Spleen (tissue), 11 donors: ENCODE results near the gene HADHA. TPM values are rescaled to one million over a fixed set of nuclear protein-coding genes. Genes with fewer than 3 reads are reported as not detected.

Experiments
- DNase-seq: peaks from one replicate; pipeline ENCODE4 v3.0.0-alpha.2; 2020
- H3K27ac ChIP-seq, 8 donors: fragments of 200-600 bp; sonication (generic) in 7 of 8; 1 replicate in 4 of 8; 2 replicates in 4 of 8; pipeline versions ENCODE4 v1.5.0 to v1.8.0; 2016 to 2021; ENCODE audit warnings: inconsistent platforms in 4 of 8, mild to moderate bottlenecking in 4 of 8, moderate library complexity in 1 of 8
- H3K27me3 ChIP-seq, 7 donors: fragments of 200-600 bp; sonication (generic) in 6 of 7; replicated peaks in 1 of 7; 1 replicate in 4 of 7; 2 replicates in 3 of 7; pipeline versions ENCODE4 v1.5.0 to v1.8.0; 2016 to 2021; ENCODE audit warnings: inconsistent platforms in 3 of 7, mild to moderate bottlenecking in 1 of 7
- H3K36me3 ChIP-seq, 6 donors: fragments of 200-600 bp; sonication (generic) in 5 of 6; 1 replicate in 4 of 6; 2 replicates in 2 of 6; pipeline versions ENCODE4 v1.5.0 to v1.8.0; 2016 to 2021; ENCODE audit warnings: inconsistent platforms in 2 of 6
- H3K4me1 ChIP-seq, 6 donors: fragments of 200-600 bp; sonication (generic) in 5 of 6; 1 replicate in 3 of 6; 2 replicates in 3 of 6; pipeline versions ENCODE4 v1.5.0 to v1.8.0; 2016 to 2021; ENCODE audit warnings: inconsistent platforms in 3 of 6
- H3K4me3 ChIP-seq, 8 donors: fragments of 200-600 bp; sonication (generic) in 7 of 8; 1 replicate in 4 of 8; 2 replicates in 4 of 8; pipeline versions ENCODE4 v1.5.0 to v1.8.0; 2016 to 2021; ENCODE audit warnings: inconsistent platforms in 4 of 8, mild to moderate bottlenecking in 4 of 8, moderate library complexity in 2 of 8
- H3K9me3 ChIP-seq, 8 donors: fragments of 200-600 bp; sonication (generic) in 7 of 8; 1 replicate in 4 of 8; 2 replicates in 4 of 8; pipeline versions ENCODE4 v1.5.0 to v1.8.0; 2016 to 2021; ENCODE audit warnings: inconsistent platforms in 4 of 8
- CTCF ChIP-seq, 11 experiments: fragments of 200-600 bp in 7 of 11; fragments of 450-650 bp in 4 of 11; sonication (generic) in 4 of 11; IDR thresholded peaks in 8 of 11; conservative IDR thresholded peaks in 3 of 11; 1 replicate in 7 of 11; 2 replicates in 4 of 11; pipeline versions ENCODE4 v1.4.0 to v1.8.0; 2016 to 2021; ENCODE audit warnings: antibody characterized with exemption in 11 of 11, inconsistent platforms in 4 of 11, mild to moderate bottlenecking in 1 of 11
- POLR2A ChIP-seq, 3 donors: fragments of 450-650 bp; IDR thresholded peaks; one replicate each; pipeline ENCODE4 v1.5.1; 2017; ENCODE audit warnings: antibody characterized with exemption in 3 of 3, mild to moderate bottlenecking in 1 of 3
- POLR2AphosphoS5 ChIP-seq, 3 donors: sonication (generic); formaldehyde crosslinking; IDR thresholded peaks; one replicate each; pipeline ENCODE4 v1.5.1; 2017; ENCODE audit warnings: antibody characterized with exemption in 3 of 3
- WGBS, 5 donors: extraction: QIAGEN DNeasy Blood & Tissue Kit in 3 of 5; methylation state at CpG; one replicate each; pipeline versions ENCODE4 v1.1.5 to v1.1.7; 2013 to 2018; 5-methylcytosine and 5-hydroxymethylcytosine counted together
- intact Hi-C: fragments of 100-400 bp; cut with DNase I; formaldehyde crosslinking; loops from one replicate; pipeline ENCODE4 v1.15.0; 2023; ENCODE audit warnings: low total_unique reads
- polyA plus RNA-seq, 3 donors: library from polyadenylated mRNA; stranded (reverse); fragments of 200-250 nt; gene quantifications; one replicate each; pipeline ENCODE4 v1.2.1, GENCODE V29; 2013
- total RNA-seq, 7 donors: library from RNA; depleted of rRNA in 3 of 7; stranded (reverse); fragments of >200 nt in 3 of 7; fragmentation: NEBNext Ultra II Directional in 4 of 7; extraction: Animal tissue kit (Norgen Biotek cat#: 25700) in 4 of 7; gene quantifications; one replicate each; pipeline versions ENCODE4 v1.1.0 to v1.2.1, GENCODE V29; 2016 to 2021
- donor health status: healthy with polysubstance abuse.
- donor health status: DM: no; HTN: no; CAD: no; lungs with moderate emphysema.
- donor health status: DM: no; HTN: no; CAD: no.
- donor health status: Bipolar disorder and iron deficiency.
- donor health status: healthy.
- donor health status: DM: no; HTN: no; CAD: no.
- donor health status: DM: yes; HTN: yes; CAD: no.

The HADHA gene
- total and polyA plus RNA-seq, 10 donors = 49.6 to 134 (median 114) TPM

- Histone ChIP-seq H3K4me3 (peak overlapping the region in 6 of 8 donors; percentile 35 to 70 (median 44)), H3K36me3 (no peaks in the 10 kb centered on the region), H3K4me1 (peaks cover 5 to 33% (median 22%) of the 10 kb centered on the region in 6 donors), H3K9me3 (no peaks in the 10 kb centered on the region), H3K27ac (no peak overlapping the region), H3K27me3 (peaks cover 0 to 67% (median 35%) of the 10 kb centered on the region in 7 donors)
- intact Hi-C loops = no loop called here
- no peak for TF ChIP-seq POLR2A (IDR thresholded peaks at IDR 0.05)
- no peak for TF ChIP-seq POLR2AphosphoS5 (IDR thresholded peaks at IDR 0.05)
- no peak for TF ChIP-seq CTCF (IDR thresholded peaks at IDR 0.05 in 8 of 11, conservative IDR thresholded peaks at IDR 0.05 in 3 of 11)
- WGBS, 5 donors = 13 to 29% (median 28%) methylated on average over 29 to 46 of the region's 46 CpGs
- no peak for DNase-seq
These were observed 70.5 kb downstream of the HADHA start for GRCh38 chr2:26173776-26174482.

GRCh38 chr2:26172871-26173775 lies 71.3 kb downstream of the HADHA start, which contains the start of gene GAREM2:
Gene GAREM2, plus strand, starts transcription at chr2:26173088. Its CDS starts 133 bp downstream, at chr2:26173221.
- intact Hi-C loops = no loop called here
- no peak for DNase-seq
- H3K27me3 ChIP-seq = peaks cover 0 to 59% (median 29%) of the 10 kb centered on the region in 7 donors
- H3K9me3 ChIP-seq = no peaks in the 10 kb centered on the region
- WGBS, 5 donors = 1 to 4% (median 1%) methylated on average over 8 to 98 of the region's 102 CpGs
- no peaks in the 10 kb centered on the region for H3K36me3 ChIP-seq
- TF ChIP-seq POLR2AphosphoS5 (IDR thresholded peaks at IDR 0.05) (no peak), POLR2A (IDR thresholded peaks at IDR 0.05) (no peak), CTCF (IDR thresholded peaks at IDR 0.05 in 8 of 11, conservative IDR thresholded peaks at IDR 0.05 in 3 of 11) (no peak)
- H3K4me3 ChIP-seq = peak within 1 kb of the TSS in 7 of 8 donors; percentile 15 to 70 (median 44)
- peaks cover 5 to 27% (median 18%) of the 10 kb centered on the region in 6 donors for H3K4me1 ChIP-seq
- H3K27ac ChIP-seq = no peak within 1 kb of the TSS

- DNase-seq = no peak
- peaks cover 5 to 27% (median 17%) of the 10 kb centered on the region in 6 donors for H3K4me1 ChIP-seq
- H3K36me3 ChIP-seq = no peaks in the 10 kb centered on the region
- WGBS, 5 donors = 16 to 43% (median 27%) methylated on average over 22 to 56 of the region's 56 CpGs
- peaks cover 0 to 59% (median 29%) of the 10 kb centered on the region in 7 donors for H3K27me3 ChIP-seq
- no peak for TF ChIP-seq CTCF (IDR thresholded peaks at IDR 0.05 in 8 of 11, conservative IDR thresholded peaks at IDR 0.05 in 3 of 11)
- TF ChIP-seq POLR2AphosphoS5 (IDR thresholded peaks at IDR 0.05) = no peak
- no peak for TF ChIP-seq POLR2A (IDR thresholded peaks at IDR 0.05)
- peak overlapping the region in 6 of 8 donors; percentile 24 to 70 (median 44) for H3K4me3 ChIP-seq
- H3K27ac ChIP-seq = no peak overlapping the region
- no peaks in the 10 kb centered on the region for H3K9me3 ChIP-seq
- intact Hi-C loops = no loop called here
These were observed 72.1 kb downstream of the HADHA start for GRCh38 chr2:26172189-26172870.
